Activated CD4-positive, alpha-beta T cell treated with anti-CD3 and anti-CD28 coated beads, Interleukin-2, amount 10 ng/mL, durations not matched to agents 24 days and 14 days (primary cell): ENCODE results near the gene HSPB9. TPM values are rescaled to one million over a fixed set of nuclear protein-coding genes. Genes with fewer than 3 reads are reported as not detected.
A peak's percentile ranks its signal among the peaks of the same experiment; 100 is the strongest.

Source experiments
- DNase-seq: peaks from one replicate; pipeline ENCODE4 v3.0.0; 2022
- H3K27ac Mint-ChIP-seq: one replicate; pipeline ENCODE4 v1.8.0; 2022; ENCODE audit warnings: mild to moderate bottlenecking, mixed read lengths
- H3K27me3 Mint-ChIP-seq: one replicate; pipeline ENCODE4 v1.8.0; 2022; ENCODE audit warnings: mixed read lengths
- H3K36me3 Mint-ChIP-seq: one replicate; pipeline ENCODE4 v1.8.0; 2022; ENCODE audit warnings: low read depth, mild to moderate bottlenecking, mixed read lengths
- H3K4me1 Mint-ChIP-seq: one replicate; pipeline ENCODE4 v1.8.0; 2021; ENCODE audit warnings: mixed read lengths
- H3K4me3 Mint-ChIP-seq: one replicate; pipeline ENCODE4 v1.8.0; 2022; ENCODE audit warnings: mild to moderate bottlenecking, moderate library complexity, mixed read lengths
- H3K9me3 Mint-ChIP-seq: one replicate; pipeline ENCODE4 v1.8.0; 2021; ENCODE audit warnings: mixed read lengths
- intact Hi-C: fragments of 100-400 bp; cut with micrococcal nuclease; formaldehyde crosslinking; loops from one replicate; pipeline ENCODE4 v1.15.1; 2023
- total RNA-seq: library from RNA; stranded (reverse); gene quantifications from 2 replicates; pipeline ENCODE4 v1.2.3, GENCODE V29; 2022

HSPB9 gene
- total RNA-seq, 1 donor from 2014 or later = not detected

DNA sequence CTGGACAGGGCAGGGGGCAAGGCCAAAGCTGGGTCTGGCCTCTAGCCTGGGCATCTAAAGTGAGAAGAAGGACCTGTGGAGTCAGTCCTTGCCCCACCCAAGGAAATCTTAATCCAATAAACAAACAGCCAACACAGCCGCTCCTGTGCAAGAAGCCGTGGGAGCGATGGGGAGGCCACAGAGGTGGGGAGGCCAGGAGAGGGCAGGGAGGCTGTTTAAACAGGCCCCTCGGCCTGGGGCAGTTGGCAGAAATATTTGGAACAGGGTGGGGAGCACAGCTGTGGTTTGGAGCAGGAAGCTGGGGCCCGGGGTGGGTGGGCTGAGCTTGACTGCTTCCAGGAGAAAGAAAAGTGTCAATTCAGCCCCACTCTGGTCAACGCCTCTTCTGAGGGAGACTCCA, 29.7 kb upstream of the HSPB9 start:
- peaks cover 35% of the 10 kb centered on the region for H3K27me3 Mint-ChIP-seq
- H3K4me3 Mint-ChIP-seq = no peak overlapping the region
- intact Hi-C loops = no loop called here
- DNase-seq = no peak
- peaks cover 4% of the 10 kb centered on the region for H3K4me1 Mint-ChIP-seq
- no peaks in the 10 kb centered on the region for H3K9me3 Mint-ChIP-seq
- H3K27ac Mint-ChIP-seq = no peak overlapping the region
- no peaks in the 10 kb centered on the region for H3K36me3 Mint-ChIP-seq

DNA sequence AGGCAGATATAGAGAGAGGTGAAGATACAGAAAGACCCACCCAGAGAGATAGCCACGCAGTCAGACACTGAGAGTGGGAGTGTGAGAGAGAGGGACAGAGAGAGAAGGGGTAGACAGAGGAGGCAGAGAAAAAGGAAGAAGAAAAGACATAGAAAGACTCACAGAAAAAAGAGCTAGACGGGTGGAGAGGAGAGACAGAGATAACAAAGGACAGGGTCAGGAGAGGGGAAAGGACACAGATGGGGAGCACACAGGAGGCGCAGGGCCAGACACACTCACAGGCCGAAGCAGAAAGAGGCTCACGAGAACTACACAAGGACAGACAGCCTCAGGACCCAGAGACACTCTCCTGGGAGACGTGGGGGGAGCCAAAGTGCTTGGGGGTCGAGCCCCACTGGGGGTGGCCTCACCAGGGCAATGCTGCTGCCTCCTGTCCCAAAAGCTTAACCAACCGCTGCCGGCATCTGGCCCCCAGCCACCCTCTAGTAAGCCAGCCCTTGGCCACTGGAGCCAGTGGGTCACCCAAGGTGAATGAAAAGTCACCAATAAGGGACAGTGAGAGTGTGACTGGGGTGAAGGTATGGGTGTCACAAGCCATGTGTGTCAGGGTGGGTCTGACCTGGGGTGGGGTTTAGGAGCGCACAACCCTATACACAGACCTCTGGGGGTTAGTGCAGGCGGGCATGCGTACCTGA, 28.1 kb upstream of the HSPB9 start:
- Mint-ChIP-seq H3K36me3 (no peaks in the 10 kb centered on the region), H3K4me1 (peaks cover 5% of the 10 kb centered on the region), H3K27ac (no peak overlapping the region), H3K9me3 (no peaks in the 10 kb centered on the region), H3K27me3 (peaks cover 33% of the 10 kb centered on the region), H3K4me3 (no peak overlapping the region)
- no peak for DNase-seq
- intact Hi-C loops = loop anchor here (5.0 kb wide), 1 partner anchor 67 kb away; no protein-coding TSS in a partner anchor

DNA sequence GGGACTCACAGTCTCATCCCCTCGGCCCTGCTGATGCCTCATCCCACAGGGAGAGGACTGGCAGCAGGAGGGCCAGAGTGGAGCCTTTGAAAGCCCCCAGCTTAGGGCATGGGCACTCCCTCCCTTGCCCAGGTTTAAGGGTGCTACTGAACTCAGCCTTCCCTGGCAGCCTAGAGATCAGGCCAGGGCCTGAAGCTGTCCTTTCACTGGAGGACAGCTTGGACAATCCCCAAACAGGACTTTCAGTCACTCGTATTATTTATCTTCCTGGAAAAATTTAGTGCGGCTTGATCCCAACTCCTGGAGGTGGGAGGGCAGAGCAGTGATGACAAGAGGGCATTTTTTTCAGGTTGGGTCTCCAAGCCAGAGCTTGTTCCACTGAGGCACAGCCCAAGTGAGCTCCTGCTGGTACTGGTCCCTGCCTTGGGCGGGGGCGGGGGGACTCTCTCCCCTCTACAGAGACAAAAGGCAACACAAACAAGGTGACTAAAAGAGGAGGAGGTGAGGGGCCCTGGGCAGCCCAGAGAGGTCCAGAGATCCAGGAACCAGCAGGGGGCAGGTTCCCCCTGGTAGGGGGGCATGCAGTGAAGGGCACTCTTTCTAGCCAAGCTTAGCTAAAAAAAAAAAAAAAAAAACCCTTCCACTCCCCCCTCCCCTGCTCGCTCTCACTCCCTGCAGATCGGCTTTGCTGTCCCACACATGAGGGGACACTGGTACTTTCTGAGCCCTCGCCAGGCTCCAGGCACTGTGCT, 26.1 kb upstream of the HSPB9 start:
- Mint-ChIP-seq H3K4me3 (no peak overlapping the region), H3K9me3 (no peaks in the 10 kb centered on the region)

DNA sequence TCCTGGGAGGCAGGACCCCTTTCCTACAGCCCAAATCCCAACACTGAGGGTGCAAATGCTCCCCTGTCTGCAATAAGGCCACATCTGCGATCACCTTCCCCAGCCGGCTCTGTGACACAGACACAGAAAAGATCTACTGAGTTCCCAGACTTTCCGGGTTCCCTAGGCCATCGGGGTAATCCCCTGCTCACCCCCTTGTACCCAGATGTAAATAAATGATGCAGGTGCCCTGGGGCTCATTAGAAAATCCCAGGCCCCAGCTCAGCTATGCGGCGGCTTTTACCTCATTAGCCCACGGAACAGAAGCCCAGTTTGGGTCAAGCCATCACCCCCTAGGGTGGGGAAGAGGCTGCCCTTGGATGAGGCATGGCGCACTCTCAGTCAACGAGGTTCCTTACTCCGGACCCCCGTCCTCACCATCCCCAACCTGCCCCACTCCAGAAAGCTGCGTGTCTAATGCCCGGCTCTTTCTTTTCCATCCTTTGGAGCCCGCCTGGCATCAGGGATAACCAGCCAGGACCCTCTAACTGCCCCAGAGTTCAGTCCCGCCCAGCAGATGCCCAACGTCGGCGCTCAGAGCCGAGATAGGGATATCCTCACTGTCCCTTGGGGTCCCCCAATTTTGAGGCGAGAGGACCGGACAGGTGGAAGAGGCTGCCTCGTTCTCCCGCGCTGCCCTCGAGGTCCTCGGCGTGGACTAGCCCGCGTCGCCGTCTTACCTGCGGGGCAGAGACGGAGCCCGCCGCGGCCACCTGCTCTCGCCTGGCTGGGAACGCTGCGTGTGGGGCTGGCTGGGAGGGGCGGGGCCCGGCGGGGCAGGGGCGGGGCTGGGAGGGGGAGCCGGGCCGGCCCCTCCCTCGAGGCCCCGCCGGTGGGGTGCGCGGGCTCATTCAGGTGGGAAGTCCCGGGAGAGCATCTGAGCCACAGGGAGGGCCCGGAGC, 24.6 kb upstream of the HSPB9 start, which contains the start of gene ZNF385C:
TSS of gene ZNF385C (minus strand) at position 783 of the 941 bp plus-strand sequence. CDS start 35,417 bp downstream, outside the sequence.
- H3K36me3 Mint-ChIP-seq = peaks cover 5% of the 10 kb centered on the region
- no peak within 1 kb of the TSS for H3K27ac Mint-ChIP-seq
- H3K9me3 Mint-ChIP-seq = no peaks in the 10 kb centered on the region
- peak within 1 kb of the TSS; percentile 68 for H3K4me3 Mint-ChIP-seq
- intact Hi-C loops = loop anchor here (5.0 kb wide), 1 partner anchor 71 kb away; no protein-coding TSS in a partner anchor
- peaks cover 5% of the 10 kb centered on the region for H3K4me1 Mint-ChIP-seq
- peaks cover 21% of the 10 kb centered on the region for H3K27me3 Mint-ChIP-seq
- DNase-seq = peak; percentile 75

More for the DNA sequence above, 26.1 kb upstream of the HSPB9 start:
- intact Hi-C loops = loop anchor here (5.0 kb wide), 1 partner anchor 69 kb away; no protein-coding TSS in a partner anchor
- DNase-seq = no peak
- H3K27ac Mint-ChIP-seq = no peak overlapping the region
- H3K4me1 Mint-ChIP-seq = peaks cover 5% of the 10 kb centered on the region
- peaks cover 5% of the 10 kb centered on the region for H3K36me3 Mint-ChIP-seq
- H3K27me3 Mint-ChIP-seq = peaks cover 23% of the 10 kb centered on the region

DNA sequence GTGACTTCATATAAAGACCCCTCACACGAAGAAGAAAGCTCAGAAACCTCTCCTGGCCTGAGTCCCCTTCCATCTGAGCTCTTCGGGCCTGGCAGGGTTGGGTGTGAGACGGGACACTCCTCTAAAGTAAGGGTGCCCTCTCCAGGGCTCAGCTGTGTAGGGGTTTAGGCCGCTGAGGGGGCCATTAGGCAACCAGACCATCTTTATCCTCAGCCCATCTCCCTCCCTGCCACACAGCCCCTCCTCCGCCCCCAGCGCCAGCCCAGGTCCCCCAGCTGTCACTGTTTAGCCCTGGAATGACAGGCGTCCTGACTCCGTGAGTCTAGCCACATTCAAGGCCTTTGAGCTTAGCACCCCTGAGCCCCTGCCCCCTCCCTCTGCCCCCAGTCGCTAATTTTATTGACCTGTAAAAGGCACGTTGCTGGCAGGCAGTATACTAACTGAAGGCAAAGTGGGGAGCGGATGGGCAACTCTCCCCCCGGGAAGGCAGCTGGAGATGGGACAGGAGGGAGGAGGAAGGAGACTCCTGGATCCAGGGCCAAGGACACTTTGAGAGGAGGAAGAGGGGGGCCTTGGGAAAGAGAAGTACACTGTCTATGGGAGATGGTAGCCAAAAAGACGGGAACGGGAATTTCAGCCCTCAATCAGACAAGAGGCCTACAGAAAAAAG, 23.7 kb upstream of the HSPB9 start:
- Mint-ChIP-seq H3K36me3 (peaks cover 5% of the 10 kb centered on the region), H3K4me3 (no peak overlapping the region), H3K27ac (no peak overlapping the region), H3K9me3 (no peaks in the 10 kb centered on the region), H3K27me3 (peaks cover 21% of the 10 kb centered on the region), H3K4me1 (peaks cover 5% of the 10 kb centered on the region)
- DNase-seq = no peak
- intact Hi-C loops = loop anchor here (5.0 kb wide), 1 partner anchor 72 kb away; no protein-coding TSS in a partner anchor

DNA sequence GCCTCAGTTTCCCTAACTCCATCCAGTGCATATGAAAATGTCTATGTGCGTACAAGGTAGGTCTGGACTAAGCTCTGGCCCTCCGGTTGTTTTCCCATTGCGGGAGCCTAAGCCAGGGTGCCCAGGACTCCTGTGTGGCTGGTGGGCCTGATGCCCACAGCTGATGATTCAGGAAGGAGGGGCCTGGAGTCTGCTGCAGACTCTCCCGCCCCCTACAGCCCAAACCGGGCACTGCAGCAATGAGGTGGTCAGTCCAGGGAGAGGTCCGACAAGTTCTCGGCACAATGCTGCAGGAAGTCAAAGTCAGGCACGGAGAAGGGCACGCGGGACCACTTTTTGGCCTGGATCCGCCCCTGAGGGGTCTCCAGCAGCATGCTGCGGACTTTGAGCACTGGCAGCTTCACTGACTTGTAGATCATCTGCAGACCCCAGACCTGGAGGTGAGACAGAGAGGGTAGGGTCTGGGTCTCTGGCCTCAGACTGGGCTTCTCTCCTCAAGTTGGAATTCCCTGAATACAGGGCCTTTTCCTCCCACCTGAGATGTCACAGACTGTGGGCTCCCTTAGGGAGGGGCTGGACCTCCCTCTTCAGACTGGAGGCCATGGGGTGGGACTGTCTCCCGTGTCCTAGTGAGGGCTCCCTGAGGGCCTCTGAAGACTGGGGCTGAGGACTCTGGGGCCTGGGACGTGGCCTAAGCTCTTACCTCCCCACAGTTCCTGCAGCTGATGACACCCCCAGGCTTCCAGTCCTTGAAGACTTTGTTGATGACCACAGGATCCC, 20.9 kb upstream of the HSPB9 start:
- Mint-ChIP-seq H3K27me3 (peaks cover 16% of the 10 kb centered on the region), H3K27ac (no peak overlapping the region), H3K4me3 (no peak overlapping the region), H3K4me1 (peaks cover 7% of the 10 kb centered on the region), H3K9me3 (no peaks in the 10 kb centered on the region), H3K36me3 (peaks cover 21% of the 10 kb centered on the region)
- intact Hi-C loops = loop anchor here (2.0 kb wide), 2 partner anchors 35 to 139 kb away; no protein-coding TSS in a partner anchor
- peak; percentile 91 for DNase-seq

DNA sequence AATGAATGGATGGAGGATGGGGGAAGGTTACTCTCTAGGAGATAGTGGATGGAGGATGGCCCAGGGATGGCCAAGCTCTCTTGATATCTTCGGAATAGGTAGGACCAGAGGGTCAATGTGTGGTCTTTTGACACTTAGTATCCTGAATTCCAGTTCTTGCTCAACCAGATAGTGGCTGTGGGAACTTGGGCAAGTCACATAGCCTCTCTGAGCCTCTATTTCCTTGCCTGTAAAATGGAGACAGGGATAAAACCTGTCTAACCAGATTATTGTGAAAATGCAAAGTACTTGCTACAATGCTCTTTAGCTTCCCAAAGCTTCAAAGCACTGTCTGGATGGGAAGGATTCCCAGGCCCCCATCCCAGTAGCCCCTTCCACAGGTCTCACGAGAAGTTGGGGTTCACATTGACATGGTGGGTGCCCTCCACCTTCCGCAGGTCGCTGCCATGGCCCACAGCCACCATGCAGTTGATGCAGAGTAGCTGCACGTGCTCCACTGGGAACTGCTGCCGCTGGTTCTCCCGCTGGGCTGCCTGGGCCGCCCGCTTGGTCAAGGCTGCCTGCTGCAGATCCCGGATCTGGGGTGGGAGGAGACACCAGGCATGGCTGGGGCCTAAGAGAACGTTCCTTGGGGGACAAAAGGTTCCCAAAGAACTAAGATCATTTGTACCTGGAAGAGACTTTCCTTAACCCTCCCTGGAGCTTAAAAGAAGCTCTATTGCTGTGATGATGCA, 19.2 kb upstream of the HSPB9 start:
- no peak for DNase-seq
- intact Hi-C loops = no loop called here
- Mint-ChIP-seq H3K9me3 (no peaks in the 10 kb centered on the region), H3K27ac (no peak overlapping the region), H3K27me3 (peaks cover 2% of the 10 kb centered on the region), H3K36me3 (peaks cover 31% of the 10 kb centered on the region), H3K4me1 (peaks cover 11% of the 10 kb centered on the region), H3K4me3 (no peak overlapping the region)

DNA sequence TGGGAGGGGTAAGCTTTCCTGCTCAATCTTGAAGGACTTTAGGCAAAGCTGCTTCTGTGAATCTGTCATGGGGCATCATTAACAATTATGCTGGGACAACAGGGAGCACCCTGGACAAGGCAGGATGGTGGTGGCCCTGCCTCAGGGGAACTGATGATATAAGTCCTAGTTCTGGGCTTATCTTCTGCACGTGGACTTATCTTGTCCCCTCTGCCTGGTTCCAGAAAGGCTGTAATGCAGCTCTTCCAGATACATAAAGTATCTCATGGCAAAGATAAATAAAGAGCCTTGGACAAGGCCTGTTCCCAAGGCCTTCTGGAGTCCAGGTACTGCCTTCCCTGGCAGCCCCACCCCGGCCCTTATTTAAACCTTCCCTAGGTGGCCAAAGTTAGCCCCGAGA, 18.3 kb upstream of the HSPB9 start:
- Mint-ChIP-seq H3K27me3 (no peaks in the 10 kb centered on the region), H3K4me1 (peaks cover 16% of the 10 kb centered on the region), H3K27ac (peak overlapping the region; percentile 53), H3K36me3 (peaks cover 38% of the 10 kb centered on the region), H3K4me3 (no peak overlapping the region), H3K9me3 (no peaks in the 10 kb centered on the region)
- intact Hi-C loops = no loop called here
- DNase-seq = no peak

DNA sequence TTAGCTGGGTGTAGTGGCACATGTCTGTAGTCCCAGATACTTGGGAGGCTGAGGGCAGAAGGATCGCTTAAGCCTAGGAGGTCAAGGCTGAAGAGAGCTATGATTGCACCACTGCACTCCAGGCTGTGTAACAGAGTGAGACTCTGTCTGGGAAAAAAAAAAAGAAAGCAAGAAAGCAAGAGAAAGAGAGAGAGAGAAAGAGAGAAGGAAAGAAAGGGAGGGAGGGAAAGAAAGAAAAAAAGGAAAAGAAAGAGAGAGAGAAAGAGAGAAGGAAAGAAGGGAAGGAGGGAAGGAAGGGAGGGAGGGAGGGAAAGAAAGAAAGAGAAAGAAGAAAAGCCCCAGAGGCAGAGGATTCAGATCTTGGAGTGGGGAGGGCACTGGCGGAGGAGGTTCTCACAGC, 16.6 kb upstream of the HSPB9 start:
- Mint-ChIP-seq H3K9me3 (no peaks in the 10 kb centered on the region), H3K36me3 (peaks cover 45% of the 10 kb centered on the region), H3K27ac (no peak overlapping the region), H3K4me1 (peaks cover 26% of the 10 kb centered on the region), H3K4me3 (no peak overlapping the region), H3K27me3 (no peaks in the 10 kb centered on the region)
- no peak for DNase-seq
- intact Hi-C loops = no loop called here

DNA sequence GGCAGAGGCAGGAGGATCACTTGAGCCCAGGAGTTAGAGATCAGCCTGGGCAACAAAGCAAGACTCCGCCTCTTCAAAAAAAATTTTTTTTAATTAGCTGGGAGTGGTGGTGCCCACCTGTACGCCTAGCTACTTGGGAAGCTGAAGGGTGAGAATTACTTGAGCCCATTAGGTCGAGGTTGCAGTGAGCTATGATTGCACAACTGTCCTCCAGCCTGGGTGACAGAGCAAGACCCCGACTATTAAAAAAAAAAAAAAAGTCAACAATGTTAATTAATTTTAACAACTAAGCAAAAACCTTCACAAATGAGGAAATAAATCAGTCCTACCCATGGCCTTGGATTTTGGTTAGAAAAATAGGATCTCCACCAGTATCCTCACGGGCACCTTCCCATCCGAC, 15.5 kb upstream of the HSPB9 start:
- Mint-ChIP-seq H3K4me3 (no peak overlapping the region), H3K4me1 (peaks cover 33% of the 10 kb centered on the region), H3K9me3 (no peaks in the 10 kb centered on the region), H3K27ac (no peak overlapping the region), H3K36me3 (peaks cover 45% of the 10 kb centered on the region), H3K27me3 (no peaks in the 10 kb centered on the region)
- DNase-seq = no peak
- intact Hi-C loops = no loop called here

DNA sequence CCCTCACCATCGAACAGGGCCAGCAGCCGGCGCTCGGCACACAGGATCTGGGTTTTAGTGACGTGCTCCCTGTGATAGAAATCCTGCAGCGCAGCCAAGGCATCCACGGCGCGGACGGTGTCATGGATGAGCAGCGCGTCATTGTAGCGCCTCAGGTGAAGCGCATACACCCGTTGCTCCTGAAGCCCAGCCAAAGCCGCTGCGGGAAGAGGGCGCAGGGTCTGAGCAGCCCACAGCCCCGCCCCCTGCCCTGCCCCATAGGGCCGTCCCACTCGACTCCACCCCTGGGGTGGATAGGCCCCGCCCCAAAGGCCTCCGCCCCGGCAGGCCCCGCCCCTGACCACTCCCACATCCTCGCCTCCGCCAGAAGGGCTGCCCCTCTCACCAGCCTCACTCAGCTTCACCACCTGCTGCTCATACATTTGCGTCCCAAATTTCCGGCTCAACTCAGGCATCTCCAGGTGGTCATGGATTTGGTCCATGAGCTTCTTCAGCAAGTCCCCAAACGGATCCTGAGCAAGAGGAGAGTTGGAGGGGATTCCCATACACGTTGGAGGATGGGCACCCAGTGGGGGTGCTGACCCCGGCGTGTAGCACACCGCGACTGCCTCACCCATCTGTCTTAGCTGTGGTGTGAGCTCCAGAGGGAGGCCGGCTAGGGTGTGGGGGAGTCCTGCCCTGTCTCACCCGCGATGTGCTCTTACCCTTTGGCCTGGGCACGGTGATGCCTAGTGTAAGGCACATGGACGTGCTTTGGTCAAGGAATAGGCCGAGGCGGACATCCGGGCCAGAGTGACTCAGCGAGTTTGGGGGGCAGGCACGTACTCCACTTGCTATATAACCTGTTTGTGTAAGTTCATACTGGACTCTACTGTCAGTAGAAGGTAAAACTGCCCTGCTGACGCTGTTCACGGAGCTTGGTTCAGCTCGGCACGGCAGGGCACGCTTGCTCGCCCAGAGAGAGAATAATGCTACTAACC, 14.7 kb upstream of the HSPB9 start:
- peak; percentile 98 for DNase-seq
- H3K27ac Mint-ChIP-seq = peak overlapping the region; percentile 58
- peaks cover 37% of the 10 kb centered on the region for H3K4me1 Mint-ChIP-seq
- no peaks in the 10 kb centered on the region for H3K9me3 Mint-ChIP-seq
- peak overlapping the region; percentile 67 for H3K4me3 Mint-ChIP-seq
- intact Hi-C loops = no loop called here
- no peaks in the 10 kb centered on the region for H3K27me3 Mint-ChIP-seq
- H3K36me3 Mint-ChIP-seq = peaks cover 48% of the 10 kb centered on the region
